ENCODE data around the gene TSEN34. TPM values are rescaled to one million over a fixed set of nuclear protein-coding genes. Genes with fewer than 3 reads are reported as not detected.
"Not testable (repeated sequence)": the region's sequence is repeated elsewhere in the genome, so short reads cannot be mapped to it uniquely, and the experiment has no call there.

The TSEN34 gene
- total RNA-seq, 2 donors from 2014 or later: 17.3 to 24.5 TPM

DNA sequence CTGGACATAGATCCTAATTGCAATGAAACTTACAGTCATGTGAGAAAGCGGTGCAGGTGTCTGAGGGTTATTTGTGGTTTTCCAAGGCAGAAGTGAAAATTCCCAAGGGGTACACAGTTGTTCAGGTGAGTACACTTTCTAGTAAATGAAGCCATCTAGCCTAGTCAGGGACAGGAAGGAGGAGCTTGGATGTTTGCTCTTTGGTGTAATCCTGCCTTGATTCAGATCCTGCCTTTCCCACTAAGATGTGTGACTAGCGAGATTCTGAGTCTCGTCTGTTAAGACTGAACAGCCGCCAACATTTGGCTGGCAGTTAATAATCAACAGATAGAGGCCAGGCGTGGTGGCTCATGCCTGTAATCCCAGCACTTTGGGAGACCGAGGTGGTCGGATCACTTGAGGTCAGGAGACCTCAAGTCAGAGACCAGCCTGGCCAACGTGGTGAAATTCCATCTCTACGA is 12.1 kb downstream of the TSEN34 start:
- intact Hi-C loops (cut with DNase I): no loop called here
- peak; percentile 55 for DNase-seq (ENCODE audit: low spot score)

DNA sequence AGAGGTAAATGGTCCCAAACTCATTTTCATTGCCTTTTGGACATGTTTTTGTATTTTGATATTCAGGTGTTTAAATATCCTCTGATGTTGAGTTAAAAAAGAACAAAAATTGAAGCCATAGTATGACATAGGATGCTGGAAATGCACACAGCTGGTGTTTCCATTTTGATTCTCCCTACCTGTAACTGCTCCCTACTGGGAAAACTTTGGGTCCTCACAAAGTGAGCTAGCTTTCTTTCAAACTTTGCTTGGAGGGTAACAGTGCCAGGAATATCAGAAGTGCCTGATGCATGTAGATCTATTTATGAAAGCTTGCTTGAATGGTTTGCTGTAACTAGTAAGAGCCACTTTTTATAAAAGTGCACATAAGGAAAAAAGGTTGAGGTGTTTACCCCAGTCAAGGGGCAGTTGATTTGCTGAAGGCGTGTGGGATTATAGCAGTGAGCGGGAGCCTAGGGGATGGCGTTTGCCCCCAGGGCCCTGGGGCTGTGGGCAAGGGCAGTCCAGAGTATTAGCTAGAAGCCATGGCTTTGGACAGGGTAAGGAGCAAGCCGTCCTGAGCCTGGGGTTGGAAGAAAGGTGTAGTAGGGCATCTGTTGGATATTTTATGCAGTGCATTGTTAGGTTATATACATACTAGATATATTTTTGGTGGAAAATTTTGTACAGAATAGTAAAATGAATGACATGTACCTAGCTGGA is 13.8 kb downstream of the TSEN34 start:
- intact Hi-C loops (cut with DNase I): no loop called here
- peak; percentile 36 for DNase-seq (ENCODE audit: low spot score)

DNA sequence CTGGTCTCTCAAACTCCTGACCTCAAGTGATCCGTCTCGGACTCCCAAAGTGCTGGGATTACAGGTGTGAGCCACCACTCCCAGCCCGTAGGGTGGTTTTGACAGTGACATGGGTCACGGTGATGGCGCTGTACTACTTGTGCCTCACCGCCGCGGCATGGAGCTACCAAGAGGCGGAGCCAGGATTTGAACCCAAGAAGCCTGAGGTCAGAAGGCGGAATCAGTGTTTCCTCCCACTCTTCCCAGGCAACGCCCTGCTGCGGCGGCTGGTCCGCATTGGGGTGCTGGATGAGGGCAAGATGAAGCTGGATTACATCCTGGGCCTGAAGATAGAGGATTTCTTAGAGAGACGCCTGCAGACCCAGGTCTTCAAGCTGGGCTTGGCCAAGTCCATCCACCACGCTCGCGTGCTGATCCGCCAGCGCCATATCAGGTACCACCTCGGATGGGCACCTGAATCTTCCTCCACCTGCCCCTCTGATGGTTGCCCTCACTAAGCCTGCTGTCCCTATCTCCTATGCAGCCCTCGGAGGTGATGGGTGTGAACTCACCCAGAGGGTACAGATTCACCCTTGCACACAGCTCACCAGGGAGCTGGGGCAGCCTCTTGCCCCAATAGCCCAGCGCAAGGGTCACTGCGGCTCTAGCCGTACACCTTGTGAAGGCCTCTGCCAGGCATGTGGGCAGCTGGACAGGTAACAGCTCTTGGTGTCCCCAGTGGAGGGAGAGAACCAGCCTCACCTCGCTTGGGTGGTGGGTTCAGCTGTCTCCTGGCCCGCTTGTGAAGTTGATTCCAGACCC is 15.1 kb downstream of the TSEN34 start:
- peak; percentile 81 for DNase-seq (ENCODE audit: low spot score)

DNA sequence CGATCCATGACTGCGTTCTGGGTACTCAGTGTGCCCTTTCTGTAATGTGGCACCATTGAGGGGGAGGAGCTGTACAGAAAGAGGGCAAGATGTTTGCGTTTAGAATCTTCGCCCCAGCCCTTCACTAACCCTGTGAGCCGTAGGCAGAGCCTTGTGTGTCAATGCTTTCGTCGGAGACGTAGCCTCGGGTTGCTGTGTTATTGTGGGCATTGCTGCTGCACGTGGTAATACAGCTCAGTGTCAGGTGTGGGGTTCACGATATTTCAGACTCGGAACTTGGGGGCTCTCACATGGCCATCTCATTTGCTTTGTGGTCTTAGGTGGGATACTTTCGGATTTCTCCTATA is 15.7 kb downstream of the TSEN34 start:
- no peak for DNase-seq (ENCODE audit: low spot score)
- intact Hi-C loops (cut with DNase I): loop anchor here in 1 of 2 donors (2.0 kb wide), 1 partner anchor 34 kb away; the partner anchor contains the start of gene TMC4

More for the DNA sequence above, 15.1 kb downstream of the TSEN34 start:
- intact Hi-C loops (cut with DNase I): loop anchor here in 1 of 2 donors (2.0 kb wide), 1 partner anchor 33 kb away; the partner anchor contains the start of gene TMC4

DNA sequence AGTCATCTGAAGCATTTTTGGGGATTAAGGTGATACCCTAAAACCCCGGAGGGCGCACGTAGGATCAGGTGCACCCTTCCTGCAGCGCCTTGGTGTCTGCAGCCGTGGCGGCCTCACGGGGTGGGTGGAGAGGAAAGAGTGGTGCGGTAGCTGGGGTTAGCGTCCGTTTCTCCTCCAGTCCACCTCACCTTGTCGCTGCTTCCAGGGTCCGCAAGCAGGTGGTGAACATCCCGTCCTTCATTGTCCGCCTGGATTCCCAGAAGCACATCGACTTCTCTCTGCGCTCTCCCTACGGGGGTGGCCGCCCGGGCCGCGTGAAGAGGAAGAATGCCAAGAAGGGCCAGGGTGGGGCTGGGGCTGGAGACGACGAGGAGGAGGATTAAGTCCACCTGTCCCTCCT is 16.1 kb downstream of the TSEN34 start:
- DNase-seq (ENCODE audit: low spot score): peak; percentile 86
- intact Hi-C loops (cut with DNase I): loop anchor here in 1 of 2 donors (2.0 kb wide), 1 partner anchor 34 kb away; the partner anchor contains the start of gene TMC4

DNA sequence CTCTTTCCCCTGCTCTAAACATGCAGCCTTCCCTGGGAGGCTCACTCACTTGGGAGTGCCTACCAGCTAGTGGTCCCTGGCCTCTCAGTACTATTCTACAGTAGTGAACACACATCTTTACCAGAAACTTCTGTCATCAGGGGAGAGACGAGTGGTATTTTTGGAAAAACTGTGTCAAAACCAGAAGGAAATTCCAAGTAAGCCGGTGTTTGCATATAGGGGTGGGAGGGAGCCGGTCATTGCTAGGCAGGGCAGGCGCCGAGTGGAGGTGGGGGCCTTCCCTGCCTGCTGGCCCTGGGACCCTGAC is 16.5 kb downstream of the TSEN34 start:
- intact Hi-C loops (cut with DNase I): loop anchor here in 1 of 2 donors (2.0 kb wide), 1 partner anchor 35 kb away; the partner anchor contains the start of gene TMC4

DNA sequence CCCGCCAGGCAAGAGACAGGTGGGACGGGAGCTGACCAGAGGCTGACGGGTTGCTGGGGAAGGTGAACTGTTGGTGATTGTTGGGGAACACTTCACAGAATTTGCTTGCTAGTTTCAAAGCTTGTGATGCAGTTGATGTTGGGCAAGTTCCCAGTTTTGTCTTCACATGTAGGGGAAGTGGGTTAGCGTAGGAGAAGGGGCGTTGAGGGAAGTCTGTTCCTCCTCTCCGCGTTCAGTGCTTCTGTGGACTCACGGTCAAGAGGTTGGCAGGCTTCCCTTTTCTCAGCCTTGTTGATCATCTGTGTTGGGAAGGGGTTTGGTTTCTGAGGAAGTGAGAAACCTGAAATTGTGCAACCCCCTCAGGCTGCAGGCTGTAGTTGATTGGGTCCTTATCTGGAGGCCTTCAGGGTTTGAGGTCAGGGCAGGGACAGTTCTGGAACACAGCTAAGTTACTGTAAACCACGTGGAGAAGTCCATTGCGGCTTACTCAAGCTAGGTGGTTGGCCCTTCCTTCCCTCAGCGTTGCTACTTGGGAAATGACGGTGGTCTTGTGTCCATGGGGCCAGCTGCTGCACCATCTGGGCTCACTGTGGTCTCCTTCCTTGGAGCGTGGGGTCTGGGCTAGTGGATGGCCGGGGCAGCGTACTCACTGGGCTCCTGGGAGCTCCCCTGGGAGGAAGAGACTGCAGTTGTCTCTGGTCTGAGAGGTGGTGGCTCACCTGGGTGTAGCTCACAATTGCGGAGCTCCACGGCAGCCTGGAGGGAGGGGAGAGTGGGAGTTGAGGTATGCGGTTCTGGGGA is 17.1 kb downstream of the TSEN34 start:
- intact Hi-C loops (cut with DNase I): loop anchor here in 1 of 2 donors (2.0 kb wide), 1 partner anchor 35 kb away; the partner anchor contains the start of gene TMC4
- DNase-seq (ENCODE audit: low spot score): peak; percentile 89

More for the DNA sequence above, 16.5 kb downstream of the TSEN34 start:
- no peak for DNase-seq (ENCODE audit: low spot score)

DNA sequence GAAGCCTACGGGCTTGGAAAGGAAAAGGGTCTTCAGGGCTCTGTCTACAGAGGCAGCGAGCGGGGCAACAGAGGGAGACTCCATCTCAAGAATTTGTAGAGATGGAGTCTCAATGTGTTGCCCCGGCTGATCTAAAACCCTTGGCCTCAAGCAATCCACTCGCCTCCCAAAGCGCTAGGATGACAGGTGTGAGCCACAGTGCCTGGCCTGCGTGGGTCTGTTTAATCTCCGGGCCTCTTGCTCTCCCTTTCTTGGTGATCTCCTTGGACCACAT is 17.6 kb downstream of the TSEN34 start:
- no peak for DNase-seq (ENCODE audit: low spot score)
- intact Hi-C loops (cut with DNase I): no loop called here

DNA sequence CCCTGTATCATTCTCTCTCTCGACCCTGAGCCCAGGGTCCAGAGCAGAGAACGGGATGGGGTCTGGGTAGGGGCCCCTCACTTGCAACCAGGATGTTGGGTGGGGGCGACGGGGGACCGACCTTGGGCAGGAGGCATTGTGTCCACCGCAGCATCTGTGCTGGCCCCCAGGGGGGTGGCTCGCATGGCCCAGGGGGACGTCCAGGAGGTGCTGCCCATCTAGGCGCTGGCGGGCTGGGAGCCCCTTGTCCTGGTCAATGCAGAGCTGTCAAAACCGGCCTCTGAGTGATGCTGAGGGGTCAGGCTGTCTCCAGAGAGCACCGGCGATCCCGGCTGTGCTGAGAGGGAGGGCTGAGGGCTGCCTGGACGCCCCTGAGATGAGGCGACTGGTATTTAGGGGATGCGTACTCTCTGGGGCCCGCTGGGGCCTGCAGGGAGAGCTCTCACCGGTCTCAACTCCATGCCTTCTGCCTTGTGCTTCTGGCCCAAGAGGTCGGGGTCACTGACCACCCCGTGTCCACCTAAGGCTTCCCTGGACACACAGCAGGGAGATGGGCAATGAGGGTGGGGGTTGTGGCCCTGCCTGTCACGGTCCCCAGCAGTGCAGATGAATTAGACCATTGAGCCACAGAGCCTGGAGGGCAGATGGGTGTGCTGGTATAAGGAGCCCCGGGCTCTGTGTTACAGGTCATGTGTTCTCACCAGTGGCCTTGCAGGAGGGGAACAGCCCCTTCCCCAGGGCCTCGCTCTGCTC is 18.1 kb downstream of the TSEN34 start:
- intact Hi-C loops (cut with DNase I): no loop called here
- peak; percentile 82 for DNase-seq (ENCODE audit: low spot score)

DNA sequence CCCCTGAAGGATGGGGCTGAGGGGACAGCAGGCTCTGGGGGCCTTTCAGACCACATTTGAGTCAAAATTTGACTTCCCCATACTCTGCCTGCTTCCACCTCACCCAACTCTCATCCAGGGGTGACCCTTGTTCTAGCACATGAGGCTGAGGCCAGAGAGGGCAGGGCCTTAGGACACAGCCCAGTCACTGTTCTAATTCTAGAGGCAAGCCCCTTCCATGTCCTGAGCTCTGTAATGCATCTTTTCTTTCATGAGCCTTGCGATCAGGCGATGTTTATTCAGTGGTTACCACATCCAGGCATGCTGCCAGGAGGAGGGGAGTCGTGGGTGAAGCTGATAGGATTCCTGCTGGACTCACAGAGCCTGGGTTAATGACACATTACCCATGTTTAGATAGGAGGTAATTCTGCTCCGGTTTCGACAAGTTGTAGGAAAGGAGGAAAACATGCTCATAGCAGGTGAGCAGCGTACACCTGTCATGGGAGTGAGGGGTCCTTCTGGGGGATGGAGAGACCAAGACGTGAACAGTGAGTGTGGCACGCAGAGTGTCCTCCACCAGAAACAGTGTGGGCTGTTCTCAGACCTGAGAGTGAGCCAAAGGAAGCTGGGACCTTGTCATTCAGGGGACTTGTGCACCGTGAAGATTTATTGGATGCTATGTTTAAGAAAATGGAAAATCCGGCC is 18.8 kb downstream of the TSEN34 start:
- intact Hi-C loops (cut with DNase I): no loop called here
- DNase-seq (ENCODE audit: low spot score): peak; percentile 95

DNA sequence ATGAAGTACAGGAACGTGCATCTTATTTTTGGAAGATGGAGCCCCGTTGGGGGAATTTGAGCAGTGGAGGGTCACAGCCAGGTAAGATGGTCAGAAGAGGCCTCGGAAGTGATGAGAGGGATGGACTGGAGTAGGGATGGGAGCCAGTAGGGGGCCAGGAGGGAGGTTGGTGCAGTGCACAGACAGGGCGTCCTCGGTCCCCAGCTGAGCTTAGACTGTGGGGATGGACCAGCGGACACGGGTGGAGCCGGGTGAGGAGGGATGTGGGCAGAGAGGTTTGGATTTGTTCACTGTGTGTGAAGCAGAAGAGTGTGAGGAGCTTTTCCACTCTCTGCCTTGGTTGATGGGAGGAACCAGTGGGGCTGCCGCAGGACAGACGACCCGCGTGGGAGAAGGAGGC is 20.1 kb downstream of the TSEN34 start:
- intact Hi-C loops (cut with DNase I): no loop called here
- DNase-seq (ENCODE audit: low spot score): peak; percentile 50

DNA sequence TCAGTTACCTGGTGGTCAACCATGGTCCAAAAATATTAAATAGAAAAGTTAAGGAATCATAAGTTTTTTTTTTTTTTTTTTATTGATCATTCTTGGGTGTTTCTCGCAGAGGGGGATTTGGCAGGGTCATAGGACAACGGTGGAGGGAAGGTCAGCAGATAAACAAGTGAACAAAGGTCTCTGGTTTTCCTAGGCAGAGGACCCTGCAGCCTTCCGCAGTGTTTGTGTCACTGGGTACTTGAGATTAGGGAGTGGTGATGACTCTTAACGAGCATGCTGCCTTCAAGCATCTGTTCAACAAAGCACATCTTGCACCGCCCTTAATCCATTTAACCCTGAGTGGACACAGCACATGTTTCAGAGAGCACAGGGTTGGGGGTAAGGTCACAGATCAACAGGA is 23.1 kb downstream of the TSEN34 start:
- intact Hi-C loops (cut with DNase I); DNase-seq (ENCODE audit: low spot score): not testable (repeated sequence)

DNA sequence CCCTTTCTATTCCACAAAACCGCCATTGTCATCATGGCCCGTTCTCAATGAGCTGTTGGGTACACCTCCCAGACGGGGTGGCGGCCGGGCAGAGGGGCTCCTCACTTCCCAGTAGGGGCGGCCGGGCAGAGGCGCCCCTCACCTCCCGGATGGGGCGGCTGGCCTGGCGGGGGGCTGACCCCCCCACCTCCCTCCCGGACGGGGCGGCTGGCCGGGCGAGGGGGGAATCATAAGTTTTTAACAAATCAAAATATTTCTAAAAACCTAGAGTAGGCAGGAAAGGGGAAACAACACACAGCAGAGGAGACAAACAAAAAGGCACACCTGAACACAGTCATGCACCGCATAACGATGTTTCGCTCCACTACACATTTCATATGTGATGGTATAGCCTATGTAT is 23.6 kb downstream of the TSEN34 start:
- intact Hi-C loops (cut with DNase I): not testable (repeated sequence)
- peak; percentile 41 for DNase-seq (ENCODE audit: low spot score)

DNA sequence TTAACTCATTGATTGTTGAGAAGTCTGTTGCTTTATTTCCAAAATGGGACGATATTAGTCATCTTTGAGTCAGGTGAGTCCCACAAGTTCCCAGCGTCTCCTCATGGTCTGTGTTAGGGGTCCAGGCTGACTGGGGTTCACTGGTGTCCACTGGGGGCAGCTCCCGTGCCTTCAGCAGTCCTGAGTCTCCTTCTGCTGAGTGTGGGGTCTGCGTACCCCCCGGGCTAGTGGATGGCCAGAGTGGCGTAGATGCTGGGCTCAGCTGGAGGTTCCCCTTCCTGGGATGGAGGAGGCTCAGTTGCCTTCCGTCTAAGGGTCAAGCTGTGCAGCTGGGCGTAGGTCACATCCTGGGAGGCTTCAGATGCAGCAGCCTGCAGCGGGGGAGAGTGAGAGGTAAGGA is 25.8 kb downstream of the TSEN34 start:
- peak; percentile 71 for DNase-seq (ENCODE audit: low spot score)
- intact Hi-C loops (cut with DNase I): no loop called here

DNA sequence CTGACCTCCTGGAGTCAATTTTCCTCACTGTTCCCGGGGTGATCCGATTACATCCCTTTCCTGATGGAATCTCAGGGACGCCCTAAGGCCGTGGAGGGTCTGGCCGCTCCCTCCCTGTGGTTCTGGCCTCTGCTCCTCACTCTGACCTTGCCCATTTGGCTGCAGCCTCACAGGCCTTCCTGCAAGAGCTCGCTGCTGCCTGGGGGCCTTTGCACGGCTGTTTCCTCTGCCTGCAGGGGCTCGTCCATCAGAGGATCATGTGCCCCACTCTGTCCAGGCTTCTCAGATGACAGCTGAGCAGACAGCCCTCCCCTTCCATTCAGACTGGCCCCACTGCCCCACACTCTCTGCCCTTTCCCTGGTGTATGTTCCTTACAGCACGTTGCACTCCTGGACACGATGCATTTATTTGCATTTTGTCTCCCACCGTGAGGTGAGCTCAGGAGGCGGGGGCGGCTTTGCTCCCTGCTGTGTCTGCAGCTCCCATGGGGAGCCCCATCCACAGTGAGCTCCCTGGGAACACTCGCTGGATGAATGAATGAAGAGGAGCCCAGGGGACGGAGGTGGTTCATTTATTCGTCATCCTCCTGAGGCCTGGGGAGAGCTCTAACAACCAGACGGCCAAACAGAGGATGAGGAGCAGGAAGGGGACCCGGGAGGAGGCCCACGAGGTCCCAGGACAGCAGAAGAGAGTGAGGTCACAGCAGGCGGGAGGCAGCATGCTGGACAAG is 26.6 kb downstream of the TSEN34 start:
- DNase-seq (ENCODE audit: low spot score): peak; percentile 76
- intact Hi-C loops (cut with DNase I): not testable (repeated sequence)

DNA sequence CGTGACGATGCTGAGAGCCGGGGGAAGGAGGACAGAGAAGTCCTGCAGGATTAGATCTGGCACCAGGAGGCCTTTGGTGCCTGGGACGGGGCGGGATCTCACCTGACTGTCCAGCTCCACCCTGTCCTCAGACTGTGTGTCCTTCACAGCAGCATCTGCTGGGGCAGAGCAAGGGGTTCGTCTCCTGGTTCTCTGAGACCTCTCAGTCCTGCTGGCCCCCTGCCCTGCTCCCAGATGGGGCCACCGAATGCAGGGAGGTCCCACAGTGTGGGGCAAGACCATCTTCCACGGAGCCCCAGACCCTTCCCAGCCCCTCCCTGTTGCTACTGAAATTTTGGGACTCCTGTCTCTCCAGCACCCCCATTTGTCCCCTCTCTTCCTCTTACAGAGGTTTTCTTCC is 27.2 kb downstream of the TSEN34 start:
- DNase-seq (ENCODE audit: low spot score): no peak
- intact Hi-C loops (cut with DNase I): no loop called here

DNA sequence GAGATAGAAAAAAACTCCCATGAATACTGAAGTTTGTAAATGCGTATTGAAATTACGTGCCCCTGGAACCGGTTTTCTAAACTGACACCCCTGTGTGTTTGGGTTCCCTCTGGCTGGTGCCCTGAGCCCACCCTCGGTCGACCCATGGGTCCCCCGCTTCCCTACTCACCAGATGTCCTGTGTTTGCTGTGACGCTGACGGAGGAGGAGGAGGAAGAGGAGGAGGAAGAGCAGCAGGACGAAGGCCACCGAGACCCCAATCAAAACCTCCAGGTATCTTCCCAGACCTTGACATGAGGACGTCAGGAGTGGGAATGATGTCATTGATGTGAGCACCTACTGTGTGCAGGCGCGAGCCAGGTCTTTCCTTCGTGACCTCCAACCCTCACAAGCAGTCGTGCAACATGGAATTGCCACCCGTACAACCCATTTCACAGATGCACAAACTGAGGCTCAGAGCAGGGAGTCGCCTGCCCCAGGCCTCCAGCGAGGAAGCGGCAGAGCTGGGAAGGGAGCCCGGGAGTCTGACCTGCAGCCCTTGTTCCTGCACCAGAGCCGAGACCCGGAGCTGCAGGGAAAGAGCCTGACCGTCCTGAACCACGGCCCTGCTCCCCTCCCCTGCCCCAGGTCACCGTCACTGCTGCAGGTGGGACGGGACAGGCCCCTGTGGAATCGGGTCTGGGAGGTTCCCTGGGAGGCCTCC is 28.0 kb downstream of the TSEN34 start:
- intact Hi-C loops (cut with DNase I): no loop called here
- DNase-seq (ENCODE audit: low spot score): peak; percentile 58
